OCI-LY1 (cell line): ENCODE results near the gene KRT32.

Experiments
- EZH2 ChIP-seq: fragments of 200-600 bp; sonication (generic), shearing (Covaris generic); IDR thresholded peaks from 2 replicates; pipeline ENCODE4 v1.8.0; 2017; ENCODE audit warnings: borderline replicate concordance, mixed run types, mild to moderate bottlenecking, antibody characterized with exemption, low read length, moderate library complexity, mixed read lengths
- TF ChIP-seq, protein P1 (sequence below): fragments of 200-600 bp; sonication (generic), shearing (Covaris generic); IDR thresholded peaks from 2 replicates; pipeline ENCODE4 v1.5.1; 2017; ENCODE audit warnings: mild to moderate bottlenecking, antibody characterized with exemption, low read length, moderate library complexity, mixed read lengths

DNA sequence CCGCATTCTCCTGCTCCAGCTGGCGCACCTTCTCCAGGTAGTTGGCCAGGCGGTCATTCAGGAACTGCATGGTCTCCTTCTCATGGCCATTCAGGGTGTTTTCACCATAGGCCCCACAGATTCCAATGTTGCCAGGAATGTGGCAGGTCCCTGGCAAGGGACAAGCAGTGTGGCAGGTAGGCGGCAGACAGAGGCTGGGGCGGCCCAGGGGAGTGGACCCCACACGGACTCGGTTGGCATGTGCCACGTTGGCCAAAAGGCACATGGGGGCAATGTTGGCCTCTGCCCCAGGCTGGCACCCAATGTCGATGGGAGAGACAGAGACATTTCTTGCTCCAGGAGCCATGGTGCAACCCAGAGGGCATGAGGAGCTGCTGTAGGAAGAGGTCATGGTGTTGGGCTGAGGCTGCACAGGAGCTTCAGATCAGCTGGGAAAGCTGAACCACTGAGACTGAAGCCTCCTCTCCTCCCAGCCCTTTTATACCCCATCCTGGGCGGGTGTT, 26.6 kb downstream of the KRT32 start, which contains the start of gene KRT38:
- TF ChIP-seq, protein P1, sequence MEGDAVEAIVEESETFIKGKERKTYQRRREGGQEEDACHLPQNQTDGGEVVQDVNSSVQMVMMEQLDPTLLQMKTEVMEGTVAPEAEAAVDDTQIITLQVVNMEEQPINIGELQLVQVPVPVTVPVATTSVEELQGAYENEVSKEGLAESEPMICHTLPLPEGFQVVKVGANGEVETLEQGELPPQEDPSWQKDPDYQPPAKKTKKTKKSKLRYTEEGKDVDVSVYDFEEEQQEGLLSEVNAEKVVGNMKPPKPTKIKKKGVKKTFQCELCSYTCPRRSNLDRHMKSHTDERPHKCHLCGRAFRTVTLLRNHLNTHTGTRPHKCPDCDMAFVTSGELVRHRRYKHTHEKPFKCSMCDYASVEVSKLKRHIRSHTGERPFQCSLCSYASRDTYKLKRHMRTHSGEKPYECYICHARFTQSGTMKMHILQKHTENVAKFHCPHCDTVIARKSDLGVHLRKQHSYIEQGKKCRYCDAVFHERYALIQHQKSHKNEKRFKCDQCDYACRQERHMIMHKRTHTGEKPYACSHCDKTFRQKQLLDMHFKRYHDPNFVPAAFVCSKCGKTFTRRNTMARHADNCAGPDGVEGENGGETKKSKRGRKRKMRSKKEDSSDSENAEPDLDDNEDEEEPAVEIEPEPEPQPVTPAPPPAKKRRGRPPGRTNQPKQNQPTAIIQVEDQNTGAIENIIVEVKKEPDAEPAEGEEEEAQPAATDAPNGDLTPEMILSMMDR, result no peak
- no peak for TF ChIP-seq EZH2
